GM18508 (cell line): Measurements from ENCODE around the gene GOSR2.

Source experiments
- ATAC-seq: cut with Tn5 transposase; IDR thresholded peaks from one replicate; pipeline ENCODE4 v1.9.1; 2021; ENCODE audit warnings: moderate number of reproducible peaks; ENCODE audit not compliant: insufficient read depth, unreplicated experiment

The GOSR2 gene

DNA sequence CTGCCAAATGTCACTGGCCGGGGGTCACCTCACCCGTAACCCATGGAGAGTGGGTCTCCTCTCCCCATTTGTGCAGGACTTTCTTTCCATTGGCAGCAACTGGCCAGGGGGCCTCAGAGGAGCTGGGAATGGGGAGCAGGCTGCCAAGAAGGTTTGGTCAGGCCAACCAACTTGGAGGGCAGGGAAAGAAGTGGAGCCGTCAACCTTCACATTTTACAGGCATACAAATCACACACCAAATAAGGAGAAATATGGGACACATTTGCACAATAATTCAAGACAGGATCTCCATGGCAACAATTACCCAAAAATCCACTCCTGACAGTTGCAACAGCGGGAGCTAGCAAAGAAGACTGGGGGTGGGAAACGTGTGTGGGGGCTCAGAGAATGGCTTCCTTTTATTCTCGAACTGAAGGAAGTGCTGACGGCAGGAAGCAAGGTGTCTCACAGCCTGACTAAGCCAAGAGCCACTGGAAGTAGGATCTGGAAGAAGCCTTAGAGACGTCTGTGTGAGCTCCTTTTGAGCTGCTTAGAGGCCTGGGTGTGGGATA is 35.2 kb downstream of the GOSR2 start:
- ATAC-seq, result no peak

GRCh38 chr17:46960152-46960551 is 37.2 kb downstream of the GOSR2 start:
- ATAC-seq, result no peak

GRCh38 chr17:46962374-46962790 is 39.4 kb downstream of the GOSR2 start:
- ATAC-seq, result no peak

DNA sequence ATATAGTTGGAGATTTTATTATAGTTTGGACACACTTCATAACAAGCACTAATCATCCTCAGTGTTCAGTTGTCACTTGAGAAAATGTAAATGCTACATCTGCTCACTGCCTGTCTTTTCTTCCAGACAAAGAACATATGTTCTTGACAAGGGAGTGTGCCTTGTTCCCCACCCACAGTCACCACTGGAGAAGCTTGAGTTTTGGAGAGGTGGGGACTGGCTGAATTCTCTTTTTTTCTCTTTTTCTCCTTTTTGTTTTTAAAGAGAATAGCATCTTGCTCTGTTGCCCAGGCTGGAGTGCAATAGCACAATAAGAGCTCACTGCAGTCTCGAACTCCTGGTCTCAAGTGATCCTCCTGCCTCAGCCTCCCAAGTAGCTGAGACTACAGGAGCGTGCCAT is 40.6 kb downstream of the GOSR2 start:
- no peak for ATAC-seq

GRCh38 chr17:46964315-46965265 is 41.6 kb downstream of the GOSR2 start:
- ATAC-seq, result no peak

- ATAC-seq, result no peak
These were observed 45.4 kb downstream of the GOSR2 start for GRCh38 chr17:46968224-46968834.

DNA sequence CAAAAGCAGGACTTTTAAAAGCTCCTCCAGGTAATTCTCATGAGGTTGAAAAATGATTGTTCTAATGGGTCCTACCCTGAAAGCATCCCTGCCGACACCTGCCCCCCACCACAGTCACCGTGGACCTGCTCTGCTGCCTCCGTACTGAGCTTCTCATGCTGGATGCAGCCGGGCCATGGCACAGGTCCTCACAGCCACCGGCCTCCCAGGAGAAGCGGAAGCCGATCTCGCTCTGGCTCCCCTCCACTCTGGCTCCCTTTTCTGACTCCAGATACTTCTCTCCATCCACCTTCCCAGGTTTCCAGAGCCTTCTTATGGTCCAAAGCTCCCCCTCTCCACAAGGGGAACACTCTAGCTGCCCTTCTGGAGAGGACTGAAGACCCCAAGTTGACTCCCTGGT is 45.9 kb downstream of the GOSR2 start:
- no peak for ATAC-seq

- no peak for ATAC-seq
These were observed 48.8 kb downstream of the GOSR2 start for GRCh38 chr17:46971647-46972300.

DNA sequence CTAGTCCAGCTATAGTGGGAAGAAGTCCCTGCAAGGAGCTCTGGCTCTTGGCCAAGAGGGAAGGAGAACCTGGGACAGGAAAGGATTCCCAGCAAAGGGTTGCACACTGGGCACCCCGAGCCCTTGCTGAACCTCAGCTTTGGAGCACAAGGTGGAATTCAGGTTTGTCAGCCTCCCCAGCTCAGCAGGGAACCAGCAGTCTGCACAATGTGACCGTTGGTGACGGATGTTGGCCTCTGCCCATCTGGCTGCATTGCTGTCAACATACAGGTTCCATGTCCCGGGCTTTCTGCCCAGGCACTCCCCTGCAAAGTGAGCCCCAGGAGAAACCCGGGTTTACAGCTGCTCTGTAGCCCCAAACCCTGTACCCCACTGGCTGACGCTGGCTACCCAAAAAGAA is 49.4 kb downstream of the GOSR2 start:
- ATAC-seq, result no peak

GRCh38 chr17:46974086-46974485 is 51.1 kb downstream of the GOSR2 start:
- ATAC-seq, result no peak

- ATAC-seq, result no peak
These were observed 52.3 kb downstream of the GOSR2 start for GRCh38 chr17:46975287-46975686.

DNA sequence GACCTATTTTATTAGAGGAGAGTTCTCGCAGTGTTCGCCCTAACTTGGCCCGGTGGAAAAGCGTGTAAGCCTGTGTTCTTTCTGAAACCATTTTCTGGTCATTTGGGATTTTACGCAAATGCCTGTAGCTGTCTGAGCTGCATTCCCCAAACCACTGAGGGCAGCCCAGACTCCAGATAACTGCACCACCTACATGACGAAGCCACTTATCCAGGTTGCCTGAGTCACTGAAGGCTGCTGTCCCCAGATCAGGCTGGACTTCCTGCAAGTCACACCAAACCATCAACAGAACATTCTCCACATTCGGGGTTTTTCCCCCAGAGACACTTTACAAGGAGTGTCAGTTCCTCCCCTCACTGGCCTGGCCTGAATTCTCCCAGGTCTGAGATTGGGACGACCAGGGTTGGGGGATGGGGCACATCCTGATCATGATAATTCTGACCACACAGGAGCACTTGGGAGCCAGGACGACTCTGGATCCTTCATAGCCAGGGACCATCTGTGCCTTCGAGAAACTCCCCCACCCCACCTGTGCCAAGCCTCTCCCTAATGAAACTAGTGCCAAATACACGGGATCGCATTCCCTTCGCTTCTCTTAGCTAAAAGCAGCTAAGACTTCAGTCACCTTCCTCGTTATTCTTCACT is 53.8 kb downstream of the GOSR2 start:
- no peak for ATAC-seq

- ATAC-seq, result no peak
These were observed 54.4 kb downstream of the GOSR2 start for GRCh38 chr17:46977348-46977747.

DNA sequence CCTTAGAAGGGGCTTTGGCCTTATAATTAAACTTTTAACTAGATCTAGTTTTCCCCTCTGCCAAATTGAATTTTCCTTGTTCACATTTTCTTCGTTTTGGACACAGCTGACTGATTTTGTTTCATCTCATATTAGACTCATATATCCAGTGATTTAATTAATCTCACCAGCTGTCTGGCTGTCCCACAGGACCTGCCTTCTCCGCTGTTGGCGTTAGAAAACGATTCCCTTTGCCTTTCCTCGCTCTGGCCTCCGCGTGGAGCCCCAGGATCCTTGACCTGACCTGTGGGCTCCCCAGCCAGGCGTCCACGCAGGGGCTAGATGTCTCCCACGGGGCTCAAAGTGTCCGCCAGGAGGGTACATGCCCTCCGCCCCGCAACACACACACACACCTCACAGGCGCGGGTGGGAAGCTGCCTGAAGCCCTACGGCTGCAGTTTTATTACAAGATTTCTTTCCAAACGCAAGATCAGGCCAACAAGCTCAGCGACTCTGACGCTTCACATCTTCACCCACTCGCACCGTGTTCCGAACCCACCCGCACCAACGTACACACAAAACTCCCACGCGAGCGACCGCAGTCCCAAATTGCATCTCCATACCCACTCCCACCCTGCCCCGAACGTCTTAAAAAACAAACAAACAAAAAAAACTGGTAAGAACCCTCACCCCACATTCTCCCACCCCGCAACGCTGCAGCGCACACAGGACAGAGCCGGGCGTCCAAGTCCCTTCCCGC is 55.0 kb downstream of the GOSR2 start:
- ATAC-seq, result no peak

DNA sequence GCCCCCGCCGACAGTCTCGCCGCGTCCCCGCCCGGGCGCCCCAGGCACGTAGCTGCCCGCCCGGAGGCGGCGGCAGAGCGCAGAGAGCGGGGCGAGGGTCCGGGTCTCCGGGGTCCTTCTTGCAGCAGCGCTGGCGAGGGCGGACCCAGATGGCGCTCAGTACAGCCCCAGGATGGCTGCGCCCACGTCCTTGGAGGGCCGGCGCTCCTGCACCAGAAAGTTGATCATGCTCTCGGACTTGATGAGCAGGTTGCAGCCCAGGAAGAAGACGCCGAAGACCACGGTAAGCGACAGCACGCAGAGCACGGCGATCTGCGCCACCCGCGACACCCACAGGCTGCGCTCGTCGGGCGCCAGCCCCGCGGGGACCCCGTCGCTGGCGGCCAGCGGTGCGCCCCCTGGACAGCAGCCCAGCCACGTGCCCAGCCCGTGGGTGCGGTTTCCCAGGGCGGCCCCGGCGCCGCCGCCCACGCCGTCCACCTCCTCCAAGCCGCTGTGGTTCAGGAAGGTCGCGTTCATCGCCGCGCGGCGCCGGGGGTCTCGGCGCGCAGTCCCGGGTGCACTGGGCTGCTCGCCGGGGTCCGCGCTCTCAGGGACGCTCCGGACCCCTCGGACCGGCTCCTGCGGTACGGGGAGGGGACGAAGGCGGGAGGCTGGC is 55.7 kb downstream of the GOSR2 start:
- ATAC-seq, result no peak

DNA sequence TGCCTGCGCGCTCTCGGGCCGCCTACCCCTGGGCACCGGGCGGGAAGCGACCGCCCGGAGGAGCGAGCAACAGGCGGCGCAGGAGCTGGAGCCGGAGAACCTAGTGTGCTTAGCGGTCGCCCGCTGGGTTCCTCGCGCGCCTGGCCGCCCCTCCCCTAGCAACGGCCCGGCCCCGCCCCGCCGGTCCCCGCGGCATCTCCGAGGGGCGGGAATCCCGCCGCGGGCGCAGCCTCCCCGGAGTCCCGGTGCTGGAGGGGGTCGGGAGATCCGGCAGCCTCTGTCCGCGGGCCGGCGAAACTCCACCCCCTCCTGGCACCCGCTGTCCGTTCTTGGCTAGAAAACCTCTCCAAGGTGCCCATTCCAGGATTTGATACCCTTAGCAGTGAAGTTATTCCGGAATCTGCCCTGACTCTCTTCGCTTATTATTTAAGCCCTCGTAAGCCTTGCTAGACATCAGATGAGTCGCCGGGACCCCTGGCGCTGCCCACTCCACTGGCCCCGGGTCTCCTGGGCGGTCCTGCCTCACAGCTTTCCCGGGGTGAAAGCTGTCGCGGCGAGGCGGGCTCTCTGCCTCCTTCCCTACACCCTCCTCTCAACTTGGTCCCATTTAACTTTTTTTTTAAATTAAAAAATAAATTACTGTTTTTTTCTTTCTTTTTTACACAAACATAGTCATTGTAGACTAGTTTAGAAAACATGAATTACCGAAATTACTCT is 56.3 kb downstream of the GOSR2 start, which contains the start of gene RPRML:
Gene RPRML (minus strand): TSS at position 107 of the 717 bp plus-strand sequence. CDS start 246 bp downstream, outside the sequence.
- ATAC-seq, result no peak

DNA sequence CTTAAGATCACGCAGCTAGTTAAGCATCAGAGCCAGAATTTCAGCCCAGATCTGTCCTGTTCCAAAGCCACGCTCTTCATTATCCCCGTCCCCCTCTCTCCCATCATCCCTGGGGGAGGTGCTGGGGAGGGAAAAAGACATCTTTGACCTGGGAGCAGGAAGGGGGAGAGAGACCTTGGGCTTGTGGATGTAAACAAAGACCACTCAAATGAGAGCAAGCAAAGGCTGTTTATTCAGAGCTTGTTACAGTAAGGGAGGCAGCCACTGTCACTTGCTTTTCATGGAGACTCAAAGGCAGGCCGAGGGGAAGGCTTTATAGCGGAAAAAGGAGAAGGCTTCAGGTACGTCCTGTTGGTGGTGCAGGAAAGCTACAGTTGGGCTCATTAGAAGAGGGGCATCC is 59.6 kb downstream of the GOSR2 start:
- ATAC-seq, result no peak

DNA sequence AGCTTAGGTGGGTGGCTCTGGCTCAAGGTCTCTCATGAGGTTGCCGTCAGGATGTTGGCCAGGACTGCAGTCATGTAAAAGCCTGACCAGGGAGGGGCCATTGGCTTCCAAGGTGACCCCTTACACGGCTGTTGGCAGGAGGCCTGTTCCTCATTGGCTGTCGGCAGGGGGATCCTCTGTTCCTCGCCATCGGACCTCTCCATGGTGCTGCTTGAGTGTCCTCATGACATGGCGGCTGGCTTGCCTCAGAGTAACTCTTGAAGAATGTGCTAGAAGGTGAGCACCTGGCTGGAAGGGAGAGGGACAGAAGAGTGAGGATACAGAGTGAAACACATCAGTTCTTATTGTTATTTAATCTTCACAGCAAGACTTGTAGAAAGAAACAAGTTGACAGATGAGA is 60.8 kb downstream of the GOSR2 start:
- no peak for ATAC-seq
